GM06990 (cell line): ENCODE data around the gene NEK2.
"Not testable (repeated sequence)": the region's sequence is repeated elsewhere in the genome, so short reads cannot be mapped to it uniquely, and the experiment has no call there.

Source experiments
- DNase-seq: peaks from one replicate; pipeline ENCODE4 v3.0.0-alpha.2; 2011; ENCODE audit not compliant: insufficient read length; ENCODE audit errors: extremely low read depth
- H3K27me3 ChIP-seq: replicated peaks from 2 replicates; pipeline ENCODE4 v1.6.0; 2011; ENCODE audit warnings: low read length; ENCODE audit not compliant: control insufficient read depth, insufficient read depth
- H3K36me3 ChIP-seq: 2 replicates; pipeline ENCODE4 v1.5.1; 2011; ENCODE audit warnings: low read length; ENCODE audit not compliant: control insufficient read depth, insufficient read depth
- H3K4me3 ChIP-seq: replicated peaks from 2 replicates; pipeline ENCODE4 v1.5.1; 2011; ENCODE audit warnings: low read depth, mild to moderate bottlenecking, control low read depth, low read length
- TF ChIP-seq, protein P1 (sequence below): IDR thresholded peaks from 2 replicates; pipeline ENCODE4 v1.5.1; 2011; ENCODE audit warnings: low read length, control low read depth, mild to moderate bottlenecking, inconsistent platforms; ENCODE audit not compliant: insufficient read depth, poor library complexity, severe bottlenecking

Gene NEK2

GRCh38 chr1:211646566-211646965 lies 28.9 kb downstream of the NEK2 start:
- Histone ChIP-seq H3K36me3 (no peaks in the 10 kb centered on the region), H3K4me3 (no peak overlapping the region), H3K27me3 (no peaks in the 10 kb centered on the region; the same call in 1 of the 2 replicates)
- TF ChIP-seq, protein P1, sequence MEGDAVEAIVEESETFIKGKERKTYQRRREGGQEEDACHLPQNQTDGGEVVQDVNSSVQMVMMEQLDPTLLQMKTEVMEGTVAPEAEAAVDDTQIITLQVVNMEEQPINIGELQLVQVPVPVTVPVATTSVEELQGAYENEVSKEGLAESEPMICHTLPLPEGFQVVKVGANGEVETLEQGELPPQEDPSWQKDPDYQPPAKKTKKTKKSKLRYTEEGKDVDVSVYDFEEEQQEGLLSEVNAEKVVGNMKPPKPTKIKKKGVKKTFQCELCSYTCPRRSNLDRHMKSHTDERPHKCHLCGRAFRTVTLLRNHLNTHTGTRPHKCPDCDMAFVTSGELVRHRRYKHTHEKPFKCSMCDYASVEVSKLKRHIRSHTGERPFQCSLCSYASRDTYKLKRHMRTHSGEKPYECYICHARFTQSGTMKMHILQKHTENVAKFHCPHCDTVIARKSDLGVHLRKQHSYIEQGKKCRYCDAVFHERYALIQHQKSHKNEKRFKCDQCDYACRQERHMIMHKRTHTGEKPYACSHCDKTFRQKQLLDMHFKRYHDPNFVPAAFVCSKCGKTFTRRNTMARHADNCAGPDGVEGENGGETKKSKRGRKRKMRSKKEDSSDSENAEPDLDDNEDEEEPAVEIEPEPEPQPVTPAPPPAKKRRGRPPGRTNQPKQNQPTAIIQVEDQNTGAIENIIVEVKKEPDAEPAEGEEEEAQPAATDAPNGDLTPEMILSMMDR, result no peak
- no peak for DNase-seq

DNA sequence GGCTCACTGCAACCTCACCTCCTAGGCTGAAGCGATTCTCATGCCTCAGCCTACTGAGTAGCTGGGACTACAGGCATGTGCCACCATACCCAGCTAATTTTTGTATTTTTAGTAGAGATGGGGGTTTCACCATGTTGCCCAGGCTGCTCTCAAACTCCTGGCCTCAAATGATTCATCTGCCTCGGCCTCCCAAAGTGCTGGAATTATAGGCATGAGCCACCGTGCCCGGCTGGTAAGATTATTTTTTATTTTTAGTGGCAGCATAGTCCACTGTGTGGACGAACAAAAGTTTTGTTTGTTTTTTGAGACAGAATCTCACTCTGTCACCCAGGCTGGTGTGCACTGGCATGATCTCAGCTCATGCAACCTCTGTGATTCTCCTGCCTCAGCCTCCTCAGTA lies 29.8 kb downstream of the NEK2 start:
- H3K4me3 ChIP-seq, DNase-seq, H3K36me3 ChIP-seq, H3K27me3 ChIP-seq: not testable (repeated sequence)

DNA sequence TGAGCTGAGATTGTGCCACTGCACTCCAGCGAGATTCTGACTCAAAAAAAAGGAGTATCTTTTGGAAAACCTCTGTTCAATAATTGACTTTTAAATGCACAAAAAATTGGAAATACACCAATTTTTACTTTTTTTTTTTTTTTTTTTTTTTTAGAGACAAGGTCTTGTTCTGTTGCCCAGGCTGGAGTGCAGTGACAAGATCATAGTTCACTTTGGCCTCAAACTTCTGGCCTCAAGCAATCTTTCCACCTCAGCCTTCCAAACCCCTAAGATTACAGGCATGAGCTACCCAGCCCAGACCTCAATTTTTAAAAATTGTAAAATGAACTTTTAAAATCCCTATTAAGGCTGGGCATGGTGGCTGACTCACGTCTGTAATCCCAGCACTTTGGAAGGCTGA lies 30.8 kb downstream of the NEK2 start:
- no peak overlapping the region for H3K4me3 ChIP-seq
- TF ChIP-seq, protein P1, result no peak
- no peaks in the 10 kb centered on the region for H3K36me3 ChIP-seq
- DNase-seq, result no peak
- H3K27me3 ChIP-seq, result no peaks in the 10 kb centered on the region; the same call in 1 of the 2 replicates

DNA sequence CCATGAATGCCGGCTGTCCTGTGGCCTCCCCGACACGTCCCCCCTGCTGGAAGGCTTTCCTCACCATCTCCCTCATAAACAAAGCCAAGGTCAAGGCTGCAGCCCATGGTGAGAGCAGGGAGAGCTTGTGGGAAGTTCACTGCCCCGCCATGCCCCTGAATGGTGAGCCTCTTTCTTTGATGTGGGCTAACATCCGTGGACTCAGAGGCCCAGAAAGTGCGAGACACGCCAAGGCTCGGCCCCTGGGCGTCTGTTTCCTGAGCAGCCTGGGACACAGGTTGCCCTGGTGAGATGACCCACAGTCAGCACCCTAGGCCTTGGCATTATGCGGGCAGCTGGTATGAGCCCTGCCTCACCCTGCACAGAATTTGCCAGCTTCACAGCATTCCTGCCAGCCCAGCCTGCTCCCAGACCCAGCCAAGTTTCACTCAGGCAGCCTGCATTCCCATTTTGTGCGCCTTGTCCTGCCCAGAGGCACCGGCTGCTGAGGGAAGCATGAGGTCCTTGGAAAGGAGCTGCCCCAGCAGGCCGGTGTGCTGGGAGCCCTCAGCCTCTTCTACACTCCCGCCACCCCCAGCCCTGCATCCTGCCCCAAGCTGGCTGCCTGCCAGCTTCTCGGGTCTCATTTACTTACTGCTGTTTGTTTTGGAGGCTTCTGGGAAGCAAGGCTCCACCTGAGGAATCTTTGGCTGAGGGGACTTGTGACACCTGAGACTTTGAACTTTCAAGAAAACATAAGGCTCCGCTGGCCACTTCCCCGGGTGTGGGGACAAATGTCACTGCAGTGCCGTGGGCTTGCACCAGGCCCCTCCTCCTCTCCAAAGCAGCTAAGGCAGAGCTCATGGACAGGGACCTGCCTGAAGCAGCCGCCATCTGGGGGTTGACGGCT lies 31.9 kb downstream of the NEK2 start:
- no peak for DNase-seq
- Histone ChIP-seq H3K36me3 (no peaks in the 10 kb centered on the region), H3K27me3 (no peaks in the 10 kb centered on the region; the same call in 1 of the 2 replicates), H3K4me3 (no peak overlapping the region)
- TF ChIP-seq, protein P1, result no peak

- TF ChIP-seq, protein P1, result no peak
- H3K4me3 ChIP-seq, result no peak overlapping the region
- no peaks in the 10 kb centered on the region; the same call in 1 of the 2 replicates for H3K27me3 ChIP-seq
Observed at GRCh38 chr1:211642870-211643269, 32.6 kb downstream of the NEK2 start.

DNA sequence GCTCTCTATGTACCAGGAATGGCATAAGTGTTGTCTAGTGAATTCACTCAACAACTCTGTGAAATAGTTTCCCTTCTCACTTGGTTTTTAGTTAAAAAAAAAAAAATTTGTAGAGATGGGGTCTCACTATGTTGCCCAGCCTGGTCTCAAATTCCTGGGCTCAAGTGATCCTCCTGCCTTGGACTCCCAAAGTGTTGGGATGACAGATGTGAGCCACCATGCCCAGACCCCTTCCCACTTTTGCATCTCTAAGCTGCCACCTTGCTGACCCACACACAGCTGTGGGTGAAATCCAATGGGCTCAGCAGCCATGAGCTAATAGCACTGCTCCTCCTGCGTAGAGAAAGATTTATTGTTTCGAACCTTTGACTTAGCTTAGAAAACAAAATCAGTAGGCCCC lies 33.5 kb downstream of the NEK2 start:
- no peak for DNase-seq
- no peaks in the 10 kb centered on the region; the same call in 1 of the 2 replicates for H3K27me3 ChIP-seq
- no peak overlapping the region for H3K4me3 ChIP-seq
- no peaks in the 10 kb centered on the region for H3K36me3 ChIP-seq
- TF ChIP-seq, protein P1, result no peak

More at GRCh38 chr1:211642870-211643269, 32.6 kb downstream of the NEK2 start:
- no peaks in the 10 kb centered on the region for H3K36me3 ChIP-seq
- DNase-seq, result no peak
